GM21381 (cell line): ENCODE results near the gene EOMES.
"Not testable (repeated sequence)": the region's sequence is repeated elsewhere in the genome, so short reads cannot be mapped to it uniquely, and the experiment has no call there.

ENCODE experiments used
- ATAC-seq: cut with Tn5 transposase; IDR thresholded peaks from one replicate; pipeline ENCODE4 v1.9.1; 2021; ENCODE audit warnings: mild to moderate bottlenecking, moderate library complexity; ENCODE audit not compliant: unreplicated experiment

EOMES gene

DNA sequence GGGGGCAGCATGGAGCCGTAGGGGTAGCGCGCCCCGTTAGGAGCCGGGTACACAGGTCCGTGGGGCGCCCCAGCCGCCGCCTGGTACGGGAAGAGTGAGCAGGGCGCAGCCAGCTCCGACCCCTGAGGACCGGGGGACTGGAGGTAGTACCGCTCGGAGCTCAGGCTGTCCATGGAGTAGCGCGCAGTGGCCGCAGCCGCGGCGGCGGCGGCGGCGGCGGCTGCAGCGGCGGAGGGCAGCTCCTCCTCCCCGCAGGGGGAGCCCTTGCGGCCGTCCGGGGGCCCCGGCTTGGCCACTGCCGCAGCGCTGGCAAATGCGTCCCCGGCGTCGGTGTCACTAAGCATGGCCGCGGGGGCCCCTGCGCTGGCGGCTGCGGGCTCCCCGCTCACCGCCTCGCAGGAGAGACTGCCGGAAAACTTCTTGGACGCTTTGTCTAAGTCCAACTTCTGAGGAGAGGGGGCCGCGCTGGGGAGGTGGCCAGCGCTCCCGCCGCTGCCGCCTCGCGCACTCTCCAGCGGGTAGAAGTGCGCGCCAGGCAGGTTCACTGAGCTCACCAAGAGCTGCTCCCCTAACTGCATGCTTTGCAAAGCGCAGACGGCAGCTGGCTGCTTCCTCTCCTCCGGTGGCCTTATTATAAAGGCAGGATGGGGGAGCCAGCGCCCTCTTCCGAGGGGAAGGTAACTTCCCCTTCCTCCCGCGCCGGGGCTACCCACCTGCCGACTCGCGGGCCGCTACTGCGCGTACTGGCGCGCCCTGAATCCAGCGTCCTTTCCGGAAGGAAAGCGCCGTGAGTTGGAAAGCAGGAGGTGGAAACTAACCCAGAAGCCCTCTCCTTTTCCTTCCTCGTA is at the start of gene EOMES:
Gene EOMES, minus strand, starts transcription at position 607 of the 848 bp plus-strand sequence. Its CDS starts 29 bp downstream, at position 578.
- peak; percentile 60 for ATAC-seq

- ATAC-seq: not testable (repeated sequence)
Measured at GRCh38 chr3:27770384-27770783, 48.3 kb upstream of the EOMES start.

DNA sequence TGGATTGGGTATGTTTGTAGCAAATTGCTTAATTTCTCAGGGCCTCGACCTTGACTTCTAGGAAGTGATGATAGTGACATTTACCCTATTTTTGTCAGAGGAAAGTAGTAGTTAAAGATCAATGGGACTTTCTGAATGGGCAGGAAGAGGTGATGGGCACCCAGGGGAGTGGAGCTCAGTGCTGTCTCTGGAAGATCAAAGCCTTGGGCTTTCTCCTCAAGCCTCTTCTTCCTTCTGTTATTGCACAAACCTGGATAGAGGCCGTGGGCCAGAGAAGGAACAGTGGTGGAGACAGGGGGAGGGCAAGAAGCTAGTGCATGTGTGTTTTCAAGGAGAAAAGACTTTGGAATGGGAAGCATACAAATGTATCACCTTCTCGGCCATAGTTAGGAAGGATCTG is 44.9 kb upstream of the EOMES start:
- ATAC-seq: no peak

GRCh38 chr3:27758083-27758482 is 36.0 kb upstream of the EOMES start:
- no peak for ATAC-seq

DNA sequence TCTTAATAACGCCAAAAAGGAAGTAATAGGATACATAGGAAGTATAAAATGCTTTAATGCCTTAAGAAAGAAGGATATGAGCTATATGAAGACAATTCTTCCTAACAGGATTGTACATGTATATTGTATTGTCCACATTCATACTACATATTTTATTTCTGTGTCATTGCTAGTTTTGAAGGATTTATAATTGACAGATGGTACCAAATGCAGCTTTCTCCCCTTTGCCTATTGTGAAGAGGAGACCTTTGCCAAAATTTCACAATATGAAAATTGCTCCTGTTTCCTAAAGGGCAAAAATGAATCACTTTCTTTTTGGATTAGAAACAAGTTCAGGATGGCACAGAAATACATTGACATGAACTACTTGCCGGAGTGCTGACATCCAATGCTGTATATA is 34.8 kb upstream of the EOMES start:
- ATAC-seq: no peak

DNA sequence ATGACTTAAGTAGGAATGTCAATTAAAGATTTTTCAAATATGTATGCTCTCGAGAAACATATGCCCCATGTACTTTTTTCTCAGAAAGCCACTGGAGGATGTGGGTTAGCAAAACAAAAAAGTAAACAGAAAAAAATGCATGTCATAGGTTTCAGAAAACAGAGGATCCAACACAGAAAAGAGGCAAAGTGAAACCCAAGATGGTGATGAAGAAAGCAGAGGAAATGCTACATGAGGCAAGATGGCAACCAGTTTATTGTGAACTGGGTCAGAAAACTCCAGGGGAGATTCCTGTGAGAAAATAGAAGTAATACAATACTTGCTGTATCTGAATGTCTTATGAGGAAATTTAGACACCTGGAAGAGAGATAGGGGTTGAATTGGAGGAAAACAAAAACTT is 30.8 kb upstream of the EOMES start:
- no peak for ATAC-seq

GRCh38 chr3:27749643-27750042 is 27.5 kb upstream of the EOMES start:
- ATAC-seq: no peak

- ATAC-seq: no peak
Measured at GRCh38 chr3:27746838-27747237, 24.7 kb upstream of the EOMES start.

DNA sequence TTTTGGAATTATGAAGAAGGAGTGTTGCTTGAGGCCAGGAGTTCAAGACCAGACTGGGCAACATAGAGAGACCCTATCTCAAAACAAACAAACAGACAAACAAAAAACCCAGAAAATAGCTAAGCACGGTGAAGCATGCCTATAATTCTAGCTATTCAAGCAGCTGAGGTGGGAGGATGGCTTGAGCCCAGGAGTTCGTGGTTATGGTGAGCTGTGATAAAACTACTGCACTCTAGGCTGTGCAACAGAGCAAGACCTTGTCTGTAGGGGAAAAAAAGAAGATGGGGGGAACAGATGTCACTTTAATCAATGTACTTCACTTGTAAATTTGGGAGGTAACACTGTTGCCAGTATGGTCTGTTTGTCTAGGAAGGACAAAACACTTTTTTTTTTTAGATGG is 18.7 kb upstream of the EOMES start:
- ATAC-seq: no peak

GRCh38 chr3:27737091-27737490 is 15.0 kb upstream of the EOMES start:
- ATAC-seq: no peak

GRCh38 chr3:27730774-27731659 is 8.9 kb upstream of the EOMES start:
- no peak for ATAC-seq

DNA sequence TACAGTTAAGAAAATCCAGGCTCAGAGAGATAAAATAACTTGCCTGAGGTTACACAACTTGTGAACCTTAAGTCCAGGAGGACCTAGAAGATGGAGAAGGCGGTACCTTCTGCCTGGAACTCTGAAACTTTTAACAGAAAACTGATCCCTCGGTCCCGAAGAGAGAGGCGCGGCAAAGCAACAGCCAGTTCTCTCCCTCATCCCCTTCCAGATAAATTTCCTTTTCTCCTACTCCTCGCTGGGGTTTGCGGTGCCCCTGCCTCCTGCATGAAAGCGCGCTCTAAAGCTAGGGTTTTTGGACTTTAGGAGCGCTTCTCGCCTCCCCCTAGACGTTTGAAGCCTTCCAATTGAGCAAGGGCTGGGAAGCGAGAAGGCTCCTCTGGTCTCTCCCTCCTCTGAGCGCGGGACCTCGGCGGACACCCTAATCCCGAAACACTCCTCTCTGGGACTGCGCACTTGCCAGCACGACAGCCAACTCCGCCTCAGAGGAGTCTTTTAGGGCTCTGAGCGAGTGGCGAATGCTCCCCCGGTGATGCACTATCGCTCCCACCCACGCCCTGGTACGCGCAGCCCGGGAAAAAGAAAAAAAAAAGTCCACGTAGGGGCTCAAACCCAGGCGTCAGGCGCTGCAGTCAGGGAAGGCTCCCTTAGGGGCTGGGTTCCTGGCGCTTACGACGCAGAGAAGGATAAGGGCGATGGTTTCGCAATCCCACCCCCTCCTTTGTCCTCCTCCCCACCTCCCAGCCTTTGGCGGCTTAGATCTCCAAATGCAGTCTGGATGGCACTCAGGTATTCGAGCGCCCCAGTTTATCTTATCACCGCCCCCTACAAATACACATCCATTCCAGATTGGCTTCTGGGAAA is 7.9 kb upstream of the EOMES start:
- no peak for ATAC-seq

- ATAC-seq: no peak
Measured at GRCh38 chr3:27729325-27729724, 7.2 kb upstream of the EOMES start.

GRCh38 chr3:27728195-27729087 is 6.3 kb upstream of the EOMES start:
- ATAC-seq: no peak

DNA sequence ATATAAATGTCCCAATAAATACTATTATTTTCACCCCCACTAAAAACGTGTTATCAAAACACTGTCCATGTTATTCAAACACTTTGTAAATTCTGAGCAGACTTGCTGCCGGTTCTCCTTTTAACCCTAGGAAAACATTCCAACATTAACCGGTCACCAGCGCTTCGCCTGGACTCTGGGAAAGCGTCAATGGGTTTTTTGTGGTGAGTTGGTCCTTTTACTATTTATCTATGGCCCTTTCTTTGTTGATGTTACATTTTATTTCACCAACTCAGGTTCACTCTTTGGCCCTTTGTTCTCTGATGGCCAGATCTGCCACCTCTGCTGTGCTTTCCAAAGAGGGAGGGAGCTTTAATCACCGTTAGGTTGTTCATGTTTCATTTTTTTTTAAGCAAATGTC is 4.1 kb upstream of the EOMES start:
- ATAC-seq: no peak

DNA sequence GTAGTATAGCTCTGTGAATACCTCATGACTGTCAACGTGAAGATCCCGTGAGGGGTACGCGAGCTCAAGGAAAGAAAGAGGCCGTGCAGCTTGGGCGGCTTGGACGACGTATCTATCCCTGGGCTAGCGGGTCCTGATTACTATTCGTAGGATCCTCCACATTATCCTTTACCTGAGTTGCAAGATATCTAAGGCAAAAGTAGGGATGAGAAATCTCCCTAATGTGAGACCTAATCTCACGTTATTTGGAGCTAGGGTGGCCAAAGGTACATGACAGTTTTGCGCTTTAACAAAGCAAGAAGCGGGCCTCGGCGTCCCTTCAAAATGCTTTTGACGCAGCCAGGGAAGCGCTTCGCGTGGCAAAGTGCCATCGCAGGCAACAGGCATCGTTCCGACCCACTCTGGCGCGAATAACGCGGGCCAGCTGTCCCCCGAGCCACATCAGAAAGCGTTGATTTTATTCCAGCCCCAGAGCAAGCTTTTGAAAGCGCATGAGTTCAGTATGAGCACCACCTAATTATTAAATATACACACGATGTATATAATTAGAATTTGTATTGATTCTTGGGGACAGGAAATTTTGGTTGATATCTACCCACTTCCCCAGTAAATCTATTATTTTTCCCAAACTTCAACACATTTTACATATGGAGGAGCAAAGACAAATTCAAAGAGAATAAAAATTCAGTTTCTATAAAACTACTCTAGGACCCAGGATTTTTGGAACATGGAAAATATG is 2.5 kb upstream of the EOMES start:
- no peak for ATAC-seq

GRCh38 chr3:27723815-27724458 is 1.8 kb upstream of the EOMES start:
- ATAC-seq: no peak

- ATAC-seq: no peak
Measured at GRCh38 chr3:27723456-27723814, 1.3 kb upstream of the EOMES start.

GRCh38 chr3:27723001-27723445 is 900 bp upstream of the EOMES start:
- no peak for ATAC-seq
